GM12878 (cell line): ENCODE results near the gene KAZN. TPM values are rescaled to one million over a fixed set of nuclear protein-coding genes. Genes with fewer than 3 reads are reported as not detected.

ENCODE experiments used
- ATAC-seq: fragments of 200-7000 bp; cut with Tn5 transposase; 3 replicates; pipeline ENCODE4 v1.9.1; 2020; ENCODE audit warnings: mild to moderate bottlenecking, moderate library complexity
- BruUV-seq: library from RNA; stranded (reverse); fragments of 400-500 nt; replicated peaks from 2 replicates; lab custom pipeline; 2021; lab: Mats Ljungman, UMichigan
- CTCF ChIA-PET: fragments of 300-600 bp; sonication (Branson Sonifier 250); formaldehyde crosslinking; extraction: SDS; loops from one replicate; lab custom pipeline; 2021; ENCODE audit warnings: inconsistent platforms; lab: Yijun Ruan, JAX
- POLR2A ChIA-PET: fragments of 350-600 bp; formaldehyde crosslinking; extraction: SDS; loops from one replicate; lab custom pipeline; 2021; ENCODE audit warnings: inconsistent platforms; lab: Charles Lee
- RAD21 ChIA-PET: fragments of 300-600 bp; sonication (Branson Sonifier 250); formaldehyde crosslinking; loops from one replicate; lab custom pipeline; 2023; ENCODE audit warnings: antibody characterized with exemption; ENCODE audit not compliant: unreplicated experiment; lab: Charles Lee
- SMC1A ChIA-PET: fragments of 300-600 bp; sonication (Branson Sonifier 250); formaldehyde crosslinking; loops from one replicate; lab custom pipeline; 2023; ENCODE audit not compliant: unreplicated experiment, uncharacterized antibody; lab: Charles Lee
- DNase-seq: peaks from one replicate; pipeline ENCODE4 v3.0.0-alpha.2; 2011; ENCODE audit warnings: low read depth, low spot score
- FAIRE-seq: peaks from 3 replicates; lab custom pipeline; 2011; peaks lifted over from hg19 to GRCh38; lab: Jason Lieb, UNC
- H2AFZ ChIP-seq: 2 replicates; pipeline ENCODE4 v1.6.0; 2011; ENCODE audit warnings: low read depth, low read length, control low read depth; ENCODE audit not compliant: control insufficient read depth
- H3K27ac ChIP-seq: 2 replicates; pipeline ENCODE4 v1.5.1; 2011; ENCODE audit warnings: control low read depth; ENCODE audit not compliant: control insufficient read depth, insufficient read depth
- H3K27me3 ChIP-seq, 2 experiments: replicated peaks in 1 of 2; 2 replicates each; pipeline versions ENCODE4 v1.6.0 to v1.6.1; 2011; ENCODE audit warnings: low read length in 1 of 2; ENCODE audit not compliant: control insufficient read depth in 2 of 2, insufficient read depth in 2 of 2
- H3K36me3 ChIP-seq, 2 experiments: 2 replicates each; pipeline ENCODE4 v1.5.1; 2011; ENCODE audit warnings: low read length in 1 of 2; ENCODE audit not compliant: control insufficient read depth in 2 of 2, insufficient read depth in 2 of 2
- H3K4me1 ChIP-seq: 2 replicates; pipeline ENCODE4 v1.6.1; 2011; ENCODE audit warnings: mild to moderate bottlenecking, low read length, moderate library complexity, mixed read lengths; ENCODE audit not compliant: control insufficient read depth, insufficient read depth
- H3K4me2 ChIP-seq: 2 replicates; pipeline ENCODE4 v1.6.0; 2011; ENCODE audit warnings: control low read depth; ENCODE audit not compliant: control insufficient read depth, insufficient read depth
- H3K4me3 ChIP-seq: fragments of 200-600 bp; sonication (generic); 2 replicates; pipeline ENCODE4 v1.5.1; 2016
- H3K79me2 ChIP-seq: 2 replicates; pipeline ENCODE4 v1.6.0; 2011; ENCODE audit warnings: low read length; ENCODE audit not compliant: control insufficient read depth, insufficient read depth
- H3K9ac ChIP-seq: 2 replicates; pipeline ENCODE4 v1.8.0; 2011; ENCODE audit warnings: low read length, control low read depth, mixed read lengths; ENCODE audit not compliant: control insufficient read depth, insufficient read depth
- H3K9me3 ChIP-seq: replicated peaks from 3 replicates; pipeline ENCODE4 v1.5.1; 2011; ENCODE audit warnings: mild to moderate bottlenecking, low read length; ENCODE audit not compliant: control insufficient read depth, insufficient read depth
- H4K20me1 ChIP-seq: 2 replicates; pipeline ENCODE4 v1.6.0; 2011; ENCODE audit not compliant: control insufficient read depth, insufficient read depth
- CBX3 ChIP-seq: fragments of 200-600 bp; sonication (generic); IDR thresholded peaks from 2 replicates; pipeline ENCODE4 v1.6.1; 2016; ENCODE audit warnings: low read depth, borderline replicate concordance
- HDAC6 ChIP-seq: fragments of 200-600 bp; sonication (generic); IDR thresholded peaks from one replicate; pipeline ENCODE4 v1.8.0; 2017; ENCODE audit warnings: antibody characterized with exemption; ENCODE audit not compliant: unreplicated experiment
- NR2C1 ChIP-seq: fragments of 450-650 bp; IDR thresholded peaks from 2 replicates; pipeline ENCODE4 v1.6.1; 2017; ENCODE audit warnings: antibody characterized with exemption, mild to moderate bottlenecking, moderate library complexity
- RBBP5 ChIP-seq: fragments of 200-600 bp; sonication (generic); conservative IDR thresholded peaks from 2 replicates; pipeline ENCODE4 v1.6.1; 2016
- RELA ChIP-seq: fragments of 450-650 bp; IDR thresholded peaks from 2 replicates; pipeline ENCODE4 v1.8.0; 2014; ENCODE audit warnings: borderline replicate concordance; ENCODE audit not compliant: partially characterized antibody
- TCF7 ChIP-seq: IDR thresholded peaks from 2 replicates; pipeline ENCODE4 v1.6.1; 2014; ENCODE audit warnings: antibody characterized with exemption, borderline replicate concordance
- WGBS: methylation state at CpG from one replicate; pipeline ENCODE4 v1.1.6; 2016; ENCODE audit warnings: low lambda C conversion rate; ENCODE audit not compliant: insufficient replicate concordance, insufficient coverage; ENCODE audit errors: missing lambda C conversion rate; 5-methylcytosine and 5-hydroxymethylcytosine counted together
- in situ Hi-C: fragments of 300-500 bp; cut with MboI; formaldehyde crosslinking; loops from 9 replicates; pipeline ENCODE4 v1.14.3; 2018; ENCODE audit warnings: mixed read lengths
- intact Hi-C: fragments of 100-400 bp; cut with micrococcal nuclease; formaldehyde crosslinking; loops from one replicate; pipeline ENCODE4 v1.14.2; 2022; ENCODE audit not compliant: unreplicated experiment
- polyA plus RNA-seq, 11 experiments: library from polyadenylated mRNA; depleted of rRNA in 4 of 11; unstranded in 6 of 11; stranded (reverse) in 5 of 11; fragments of >200 nt; fragmentation: Nextera tagmentation in 4 of 11; fragmentation: Illumina TruSeq in 1 of 11; extraction: Ambion mirVana in 4 of 11; extraction: Trizol in 1 of 11; gene quantifications; 1 replicate in 1 of 11; 2 replicates in 10 of 11; pipeline versions ENCODE4 v1.2.1 to v1.2.3, GENCODE V29; 2011 to 2016; ENCODE audit warnings: inconsistent platforms in 2 of 11, missing spikeins in 2 of 11, low read depth in 1 of 11
- total RNA-seq, 4 experiments: library from RNA; depleted of rRNA in 3 of 4; stranded (reverse); fragments of >200 nt in 3 of 4; fragmentation: Illumina TruSeq in 1 of 4; extraction: Trizol in 1 of 4; gene quantifications; 2 replicates each; pipeline versions ENCODE4 v1.2.1 to v1.2.3, GENCODE V29; 2013 to 2021
- TF ChIP-seq, protein P1 (sequence below): fragments of 450-650 bp; IDR thresholded peaks from 2 replicates; pipeline ENCODE4 v1.6.1; 2016; ENCODE audit warnings: mild to moderate bottlenecking

Gene KAZN
- total and polyA plus RNA-seq, 10 of the 15 experiments (the other 5 are each of a cell fraction or from before 2014, with no cell fraction given) = 0.72 to 4.0 (median 1.2) TPM

DNA sequence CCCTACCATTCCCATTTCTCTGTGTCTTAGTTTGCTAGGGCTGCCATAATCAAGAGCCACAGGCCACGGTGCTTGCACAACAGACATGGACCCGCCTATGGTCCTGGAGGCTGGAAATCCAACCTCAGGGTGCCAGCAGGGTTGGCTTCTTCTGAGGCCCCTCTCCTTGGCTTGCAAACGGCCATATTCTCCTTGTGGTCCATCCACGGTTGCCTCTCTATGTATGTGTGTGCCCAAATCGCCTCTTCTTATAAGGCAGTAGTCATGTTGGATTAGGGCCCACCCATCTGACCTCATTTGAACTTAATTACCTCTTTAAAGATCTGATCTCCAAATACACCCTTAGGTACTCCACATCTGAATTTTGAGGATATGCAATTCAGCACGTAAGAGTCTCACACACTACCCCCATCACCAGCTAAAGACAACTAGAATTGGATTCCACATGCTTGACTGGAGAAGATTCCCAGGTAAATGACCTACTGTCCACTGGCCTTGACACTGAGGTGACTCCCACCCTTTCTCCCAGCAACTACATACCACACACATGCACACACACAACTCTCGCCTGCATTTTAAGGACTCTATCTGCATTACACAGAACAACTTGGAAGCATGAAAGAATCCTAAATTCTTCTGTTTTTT lies 526.7 kb downstream of the KAZN start:
- H3K9ac ChIP-seq = no peak overlapping the region
- H2AFZ ChIP-seq = no peak overlapping the region
- no peak for FAIRE-seq
- H3K79me2 ChIP-seq = no peaks in the 10 kb centered on the region
- no peak overlapping the region for H3K4me3 ChIP-seq
- H3K36me3 ChIP-seq = no peaks in the 10 kb centered on the region
- no peak overlapping the region for H3K27ac ChIP-seq
- H3K4me2 ChIP-seq = no peak overlapping the region
- ChIA-PET SMC1A (interaction anchor here (0.8 to 2.4 kb wide), 3 partner anchors 17 to 180 kb away, joined by 3 to 5 read pairs (median 3); no protein-coding TSS in a partner anchor), RAD21 (interaction anchor here (0.9 kb wide), 1 partner anchor 150 kb away, joined by 3 read pairs; no protein-coding TSS in a partner anchor), POLR2A (interaction anchor here (0.6 kb wide), 2 partner anchors 9 to 89 kb away, joined by 3 read pairs; no protein-coding TSS in a partner anchor), CTCF (interaction anchor here (1.0 to 1.7 kb wide), 3 partner anchors 148 to 179 kb away, joined by 3 to 8 read pairs (median 5); no protein-coding TSS in a partner anchor)
- WGBS = 13% methylated on average over 7 of the region's 7 CpGs
- intact Hi-C loops (no loop called here), in situ Hi-C loops (loop anchor here (5.0 to 10.0 kb wide), 2 partner anchors 147 to 180 kb away; no protein-coding TSS in a partner anchor)
- no peaks in the 10 kb centered on the region for H3K4me1 ChIP-seq
- BruUV-seq = no TSS peak
- no peaks in the 10 kb centered on the region for H3K27me3 ChIP-seq
- TF ChIP-seq CBX3 (no peak), RBBP5 (no peak), HDAC6 (no peak), RELA (no peak), TCF7 (no peak), NR2C1 (no peak)
- TF ChIP-seq, protein P1, sequence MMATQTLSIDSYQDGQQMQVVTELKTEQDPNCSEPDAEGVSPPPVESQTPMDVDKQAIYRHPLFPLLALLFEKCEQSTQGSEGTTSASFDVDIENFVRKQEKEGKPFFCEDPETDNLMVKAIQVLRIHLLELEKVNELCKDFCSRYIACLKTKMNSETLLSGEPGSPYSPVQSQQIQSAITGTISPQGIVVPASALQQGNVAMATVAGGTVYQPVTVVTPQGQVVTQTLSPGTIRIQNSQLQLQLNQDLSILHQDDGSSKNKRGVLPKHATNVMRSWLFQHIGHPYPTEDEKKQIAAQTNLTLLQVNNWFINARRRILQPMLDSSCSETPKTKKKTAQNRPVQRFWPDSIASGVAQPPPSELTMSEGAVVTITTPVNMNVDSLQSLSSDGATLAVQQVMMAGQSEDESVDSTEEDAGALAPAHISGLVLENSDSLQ = no peak
- no peaks in the 10 kb centered on the region; the same call in 2 of the 3 replicates for H3K9me3 ChIP-seq
- no peaks in the 10 kb centered on the region; the same call in 1 of the 2 replicates for H4K20me1 ChIP-seq
- DNase-seq = no peak
- no peak for ATAC-seq
